K562 (cell line): ENCODE measurements around the gene SIGMAR1. TPM values are rescaled to one million over a fixed set of nuclear protein-coding genes. Genes with fewer than 3 reads are reported as not detected.

Experiments used
- CSDE1 ChIP-seq, 2 experiments: fragments of 450-650 bp; IDR thresholded peaks; 2 replicates each; pipeline ENCODE4 v1.6.1; 2016; ENCODE audit warnings: mild to moderate bottlenecking in 1 of 2
- ESRRA ChIP-seq: fragments of 450-650 bp; IDR thresholded peaks from 2 replicates; pipeline ENCODE4 v1.6.1; 2014; ENCODE audit warnings: low read depth, mild to moderate bottlenecking, moderate library complexity, borderline replicate concordance
- HMG20B ChIP-seq: fragments of 250-450 bp; sonication (Bioruptor Pico); IDR thresholded peaks from 2 replicates; pipeline ENCODE4 v1.5.0; 2021; ENCODE audit warnings: mild to moderate bottlenecking
- HSF4 ChIP-seq: fragments of 250-450 bp; sonication (Bioruptor Pico); IDR thresholded peaks from 2 replicates; pipeline ENCODE4 v2.1.2; 2022; ENCODE audit warnings: mild to moderate bottlenecking, moderate library complexity, borderline replicate concordance
- MAZ ChIP-seq, 2 experiments: fragments of 450-650 bp in 1 of 2; sonication (generic) in 1 of 2; formaldehyde crosslinking; IDR thresholded peaks in 1 of 2; conservative IDR thresholded peaks in 1 of 2; 2 replicates each; pipeline versions ENCODE4 v1.4.0 to v1.5.0; 2020; ENCODE audit warnings: mild to moderate bottlenecking in 1 of 2, missing genetic modification reagents in 1 of 2
- PHB2 ChIP-seq: fragments of 450-650 bp; IDR thresholded peaks from 2 replicates; pipeline ENCODE4 v1.6.1; 2017; ENCODE audit warnings: low read depth
- SMARCA4 ChIP-seq: fragments of 450-650 bp; IDR thresholded peaks from 2 replicates; pipeline ENCODE4 v1.6.1; 2016
- SMARCC2 ChIP-seq: fragments of 450-650 bp; IDR thresholded peaks from 2 replicates; pipeline ENCODE4 v1.6.1; 2017; ENCODE audit warnings: antibody characterized with exemption, moderate library complexity, mild to moderate bottlenecking, low read depth
- TCF7L2 ChIP-seq: fragments of 150-350 bp; IDR thresholded peaks from 2 replicates; pipeline ENCODE4 v1.6.1; 2016; ENCODE audit warnings: low read depth, mild to moderate bottlenecking, low read length, moderate library complexity
- ZNF274 ChIP-seq: IDR thresholded peaks from 2 replicates; pipeline ENCODE4 v1.6.1; 2011; ENCODE audit warnings: low read depth, mild to moderate bottlenecking, low read length, moderate library complexity, borderline replicate concordance
- polyA plus RNA-seq, 8 experiments: library from polyadenylated mRNA; depleted of rRNA in 4 of 8; stranded (reverse) in 5 of 8; unstranded in 3 of 8; fragments of >200 nt; fragmentation: Nextera tagmentation in 2 of 8; fragmentation: Illumina TruSeq in 1 of 8; extraction: Ambion mirVana in 2 of 8; extraction: Trizol in 1 of 8; gene quantifications; 2 replicates each; pipeline versions ENCODE4 v1.2.1 to v1.2.3, GENCODE V29; 2011 to 2014; ENCODE audit warnings: inconsistent platforms in 1 of 8, missing spikeins in 1 of 8
- total RNA-seq, 7 experiments: library from RNA; depleted of rRNA in 6 of 7; stranded (reverse); fragments of >200 nt in 6 of 7; fragmentation: Illumina TruSeq in 2 of 7; extraction: Trizol in 2 of 7; gene quantifications; 2 replicates each; pipeline versions ENCODE4 v1.2.1 to v1.2.3, GENCODE V29; 2011 to 2021; ENCODE audit warnings: low replicate concordance in 1 of 7
- TF ChIP-seq, protein P1 (sequence below), 2 experiments: fragments of 450-650 bp; formaldehyde crosslinking in 1 of 2; IDR thresholded peaks; 2 replicates each; pipeline versions ENCODE4 v1.4.0 to v1.6.1; 2014 to 2020; ENCODE audit warnings: mild to moderate bottlenecking in 2 of 2, borderline replicate concordance in 1 of 2, low read depth in 1 of 2
- TF ChIP-seq, protein P2 (sequence below), 2 experiments: fragments of 450-650 bp; IDR thresholded peaks; 2 replicates each; pipeline ENCODE4 v1.6.1; 2016
- TF ChIP-seq, protein P3 (sequence below): fragments of 450-650 bp; formaldehyde crosslinking; IDR thresholded peaks from 2 replicates; pipeline ENCODE4 v1.4.0; 2020; ENCODE audit warnings: mild to moderate bottlenecking, moderate library complexity
- TF ChIP-seq, protein P4 (sequence below): sonication (generic); formaldehyde crosslinking; IDR thresholded peaks from 2 replicates; pipeline ENCODE4 v1.4.0; 2020; ENCODE audit warnings: mild to moderate bottlenecking, missing genetic modification reagents

Gene SIGMAR1
- total and polyA plus RNA-seq, 9 of the 15 experiments (the other 6 are each of a cell fraction or from before 2014, with no cell fraction given): 6.9 to 80.0 (median 35.2) TPM

DNA sequence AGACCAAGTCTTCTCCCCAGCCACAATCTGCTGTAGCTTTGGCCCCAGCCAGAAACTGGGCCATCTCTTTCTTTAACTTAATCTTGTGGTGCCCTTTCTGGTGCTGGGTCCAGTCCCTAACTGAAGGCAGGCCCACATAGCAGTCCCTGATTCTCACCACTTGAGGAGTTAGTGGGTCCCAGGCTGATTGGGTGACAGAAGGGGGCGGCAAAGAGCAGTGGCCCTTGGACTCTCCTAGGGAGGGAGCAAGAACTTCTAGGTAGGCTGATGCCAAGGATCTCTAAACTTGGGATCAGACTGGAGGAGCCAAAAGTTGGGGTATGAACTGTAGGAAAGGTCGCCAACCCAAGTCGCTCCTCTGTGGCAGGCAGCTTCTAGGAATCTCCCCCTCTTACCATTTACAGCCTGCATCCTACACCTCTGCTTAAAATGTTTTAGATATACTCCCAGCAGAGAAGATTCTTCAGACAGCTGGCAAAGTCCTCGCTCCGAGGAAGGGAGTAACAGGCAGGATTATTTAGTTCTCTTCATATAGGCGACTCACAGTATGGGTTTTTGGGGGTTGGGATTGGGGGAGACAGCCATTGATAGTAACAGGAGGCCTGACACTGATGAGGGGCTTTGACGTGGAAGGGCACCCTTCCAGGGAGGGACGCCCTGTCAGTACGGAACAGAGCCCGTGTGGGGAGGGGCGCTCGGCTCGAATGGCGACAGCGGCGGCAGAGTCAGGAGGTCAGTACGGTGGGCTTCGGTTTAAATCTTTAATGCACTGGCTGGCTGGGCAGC is 26.9 kb upstream of the SIGMAR1 start (continued):
- TF ChIP-seq, protein P1, sequence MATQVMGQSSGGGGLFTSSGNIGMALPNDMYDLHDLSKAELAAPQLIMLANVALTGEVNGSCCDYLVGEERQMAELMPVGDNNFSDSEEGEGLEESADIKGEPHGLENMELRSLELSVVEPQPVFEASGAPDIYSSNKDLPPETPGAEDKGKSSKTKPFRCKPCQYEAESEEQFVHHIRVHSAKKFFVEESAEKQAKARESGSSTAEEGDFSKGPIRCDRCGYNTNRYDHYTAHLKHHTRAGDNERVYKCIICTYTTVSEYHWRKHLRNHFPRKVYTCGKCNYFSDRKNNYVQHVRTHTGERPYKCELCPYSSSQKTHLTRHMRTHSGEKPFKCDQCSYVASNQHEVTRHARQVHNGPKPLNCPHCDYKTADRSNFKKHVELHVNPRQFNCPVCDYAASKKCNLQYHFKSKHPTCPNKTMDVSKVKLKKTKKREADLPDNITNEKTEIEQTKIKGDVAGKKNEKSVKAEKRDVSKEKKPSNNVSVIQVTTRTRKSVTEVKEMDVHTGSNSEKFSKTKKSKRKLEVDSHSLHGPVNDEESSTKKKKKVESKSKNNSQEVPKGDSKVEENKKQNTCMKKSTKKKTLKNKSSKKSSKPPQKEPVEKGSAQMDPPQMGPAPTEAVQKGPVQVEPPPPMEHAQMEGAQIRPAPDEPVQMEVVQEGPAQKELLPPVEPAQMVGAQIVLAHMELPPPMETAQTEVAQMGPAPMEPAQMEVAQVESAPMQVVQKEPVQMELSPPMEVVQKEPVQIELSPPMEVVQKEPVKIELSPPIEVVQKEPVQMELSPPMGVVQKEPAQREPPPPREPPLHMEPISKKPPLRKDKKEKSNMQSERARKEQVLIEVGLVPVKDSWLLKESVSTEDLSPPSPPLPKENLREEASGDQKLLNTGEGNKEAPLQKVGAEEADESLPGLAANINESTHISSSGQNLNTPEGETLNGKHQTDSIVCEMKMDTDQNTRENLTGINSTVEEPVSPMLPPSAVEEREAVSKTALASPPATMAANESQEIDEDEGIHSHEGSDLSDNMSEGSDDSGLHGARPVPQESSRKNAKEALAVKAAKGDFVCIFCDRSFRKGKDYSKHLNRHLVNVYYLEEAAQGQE (IDR thresholded peaks at IDR 0.05; ENCODE audit: borderline replicate concordance): peak; percentile 45; the same call in 1 of the 2 replicates
- TF ChIP-seq, protein P1 (CRISPR knock-in tag; IDR thresholded peaks at IDR 0.05; ENCODE audit: low read depth): no peak
- peak; percentile 47 for TF ChIP-seq SMARCA4
- TF ChIP-seq, protein P2, sequence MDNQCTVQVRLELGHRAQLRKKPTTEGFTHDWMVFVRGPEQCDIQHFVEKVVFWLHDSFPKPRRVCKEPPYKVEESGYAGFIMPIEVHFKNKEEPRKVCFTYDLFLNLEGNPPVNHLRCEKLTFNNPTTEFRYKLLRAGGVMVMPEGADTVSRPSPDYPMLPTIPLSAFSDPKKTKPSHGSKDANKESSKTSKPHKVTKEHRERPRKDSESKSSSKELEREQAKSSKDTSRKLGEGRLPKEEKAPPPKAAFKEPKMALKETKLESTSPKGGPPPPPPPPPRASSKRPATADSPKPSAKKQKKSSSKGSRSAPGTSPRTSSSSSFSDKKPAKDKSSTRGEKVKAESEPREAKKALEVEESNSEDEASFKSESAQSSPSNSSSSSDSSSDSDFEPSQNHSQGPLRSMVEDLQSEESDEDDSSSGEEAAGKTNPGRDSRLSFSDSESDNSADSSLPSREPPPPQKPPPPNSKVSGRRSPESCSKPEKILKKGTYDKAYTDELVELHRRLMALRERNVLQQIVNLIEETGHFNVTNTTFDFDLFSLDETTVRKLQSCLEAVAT (IDR thresholded peaks at IDR 0.05): peak in 1 of 2 experiments; percentile 74; a peak in 2 of 4 replicates
- no peak for TF ChIP-seq ZNF274
- TF ChIP-seq TCF7L2: no peak
- TF ChIP-seq SMARCC2: 0 out of 2 replicates have a peak, but pooled peaks have one; percentile 45
- 0 out of 2 replicates have a peak, but pooled peaks have one; percentile 13 for TF ChIP-seq ESRRA
- TF ChIP-seq, protein P3, sequence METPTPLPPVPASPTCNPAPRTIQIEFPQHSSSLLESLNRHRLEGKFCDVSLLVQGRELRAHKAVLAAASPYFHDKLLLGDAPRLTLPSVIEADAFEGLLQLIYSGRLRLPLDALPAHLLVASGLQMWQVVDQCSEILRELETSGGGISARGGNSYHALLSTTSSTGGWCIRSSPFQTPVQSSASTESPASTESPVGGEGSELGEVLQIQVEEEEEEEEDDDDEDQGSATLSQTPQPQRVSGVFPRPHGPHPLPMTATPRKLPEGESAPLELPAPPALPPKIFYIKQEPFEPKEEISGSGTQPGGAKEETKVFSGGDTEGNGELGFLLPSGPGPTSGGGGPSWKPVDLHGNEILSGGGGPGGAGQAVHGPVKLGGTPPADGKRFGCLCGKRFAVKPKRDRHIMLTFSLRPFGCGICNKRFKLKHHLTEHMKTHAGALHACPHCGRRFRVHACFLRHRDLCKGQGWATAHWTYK: no peak
- no peak for TF ChIP-seq PHB2
- no peak for TF ChIP-seq HSF4 (CRISPR knock-in tag)
- TF ChIP-seq HMG20B (CRISPR knock-in tag): no peak
- peak in 1 of 2 experiments; percentile 37; a peak in 1 of 4 replicates for TF ChIP-seq MAZ (CRISPR knock-in tag; conservative IDR thresholded peaks at IDR 0.05 in 1 of 2, IDR thresholded peaks at IDR 0.05 in 1 of 2)
- no peak for TF ChIP-seq CSDE1 (IDR thresholded peaks at IDR 0.05)
- TF ChIP-seq, protein P4, sequence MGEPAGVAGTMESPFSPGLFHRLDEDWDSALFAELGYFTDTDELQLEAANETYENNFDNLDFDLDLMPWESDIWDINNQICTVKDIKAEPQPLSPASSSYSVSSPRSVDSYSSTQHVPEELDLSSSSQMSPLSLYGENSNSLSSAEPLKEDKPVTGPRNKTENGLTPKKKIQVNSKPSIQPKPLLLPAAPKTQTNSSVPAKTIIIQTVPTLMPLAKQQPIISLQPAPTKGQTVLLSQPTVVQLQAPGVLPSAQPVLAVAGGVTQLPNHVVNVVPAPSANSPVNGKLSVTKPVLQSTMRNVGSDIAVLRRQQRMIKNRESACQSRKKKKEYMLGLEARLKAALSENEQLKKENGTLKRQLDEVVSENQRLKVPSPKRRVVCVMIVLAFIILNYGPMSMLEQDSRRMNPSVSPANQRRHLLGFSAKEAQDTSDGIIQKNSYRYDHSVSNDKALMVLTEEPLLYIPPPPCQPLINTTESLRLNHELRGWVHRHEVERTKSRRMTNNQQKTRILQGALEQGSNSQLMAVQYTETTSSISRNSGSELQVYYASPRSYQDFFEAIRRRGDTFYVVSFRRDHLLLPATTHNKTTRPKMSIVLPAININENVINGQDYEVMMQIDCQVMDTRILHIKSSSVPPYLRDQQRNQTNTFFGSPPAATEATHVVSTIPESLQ: no peak
